Cardiac septum (tissue), 1 donor: ENCODE results near the gene CCT4. TPM values are rescaled to one million over a fixed set of nuclear protein-coding genes. Genes with fewer than 3 reads are reported as not detected.
"Not testable (repeated sequence)": the region's sequence is repeated elsewhere in the genome, so short reads cannot be mapped to it uniquely, and the experiment has no call there.

Source experiments
- DNase-seq: peaks from one replicate; pipeline ENCODE4 v3.0.0-alpha.2; 2020; ENCODE audit warnings: low spot score
- intact Hi-C: fragments of 100-400 bp; cut with DNase I; formaldehyde crosslinking; loops from one replicate; pipeline ENCODE4 v1.14.0; 2022
- long read RNA-seq: library from polyadenylated mRNA; unstranded; transcript quantifications from one replicate; pipeline ENCODE4 v2.0.0, GENCODE V29; 2021
- total RNA-seq: library from RNA; stranded (reverse); fragmentation: NEBNext Ultra II Directional; extraction: Animal tissue kit (Norgen Biotek cat#: 25700); gene quantifications from one replicate; pipeline ENCODE4 v1.2.1, GENCODE V29; 2021
- donor health status: DM: no; HTN: no; CAD: no.

The CCT4 gene, protein sequence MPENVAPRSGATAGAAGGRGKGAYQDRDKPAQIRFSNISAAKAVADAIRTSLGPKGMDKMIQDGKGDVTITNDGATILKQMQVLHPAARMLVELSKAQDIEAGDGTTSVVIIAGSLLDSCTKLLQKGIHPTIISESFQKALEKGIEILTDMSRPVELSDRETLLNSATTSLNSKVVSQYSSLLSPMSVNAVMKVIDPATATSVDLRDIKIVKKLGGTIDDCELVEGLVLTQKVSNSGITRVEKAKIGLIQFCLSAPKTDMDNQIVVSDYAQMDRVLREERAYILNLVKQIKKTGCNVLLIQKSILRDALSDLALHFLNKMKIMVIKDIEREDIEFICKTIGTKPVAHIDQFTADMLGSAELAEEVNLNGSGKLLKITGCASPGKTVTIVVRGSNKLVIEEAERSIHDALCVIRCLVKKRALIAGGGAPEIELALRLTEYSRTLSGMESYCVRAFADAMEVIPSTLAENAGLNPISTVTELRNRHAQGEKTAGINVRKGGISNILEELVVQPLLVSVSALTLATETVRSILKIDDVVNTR
- 91.8 TPM for total RNA-seq
- long read RNA-seq, transcript CCT4-201 (14 exons, 2,520 nt): major isoform, 153 of 164 reads
- long read RNA-seq, partial matches to known transcripts: 1 of 164 reads
- long read RNA-seq, other reads (novel, unspliced or antisense): 7 of 164 reads

GRCh38 chr2:61888267-61889055 is at the start of gene CCT4:
TSS of gene CCT4 (minus strand) at chr2:61888656. CDS start at chr2:61888507, 149 bp downstream.
- intact Hi-C loops: loop anchor here (5.0 kb wide), 1 partner anchor 351 kb away; the partner anchor contains the start of gene XPO1
- peak; percentile 95 for DNase-seq

DNA sequence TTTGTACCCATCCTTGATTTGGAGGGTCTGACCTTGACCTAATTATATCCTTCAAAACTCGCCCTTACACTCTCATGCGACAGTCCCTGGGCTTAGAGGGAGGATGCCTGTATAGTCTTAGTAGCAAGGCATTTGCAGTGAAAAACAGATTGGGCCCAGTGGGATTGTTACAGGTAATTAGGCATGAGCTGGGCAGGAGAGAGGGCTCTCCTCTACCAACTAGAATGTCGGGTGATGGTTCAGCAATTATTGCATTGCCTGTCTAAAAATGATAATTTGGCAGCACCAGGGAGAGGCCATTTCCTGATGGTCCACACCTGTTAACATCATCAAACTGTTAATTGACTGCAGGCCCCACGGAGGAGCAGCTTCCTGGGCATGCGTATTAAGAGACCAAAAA is 49.4 kb upstream of the CCT4 start:
- no peak for DNase-seq
- intact Hi-C loops: no loop called here

- intact Hi-C loops: no loop called here
- no peak for DNase-seq
Measured at GRCh38 chr2:61937098-61937497, 48.6 kb upstream of the CCT4 start.

DNA sequence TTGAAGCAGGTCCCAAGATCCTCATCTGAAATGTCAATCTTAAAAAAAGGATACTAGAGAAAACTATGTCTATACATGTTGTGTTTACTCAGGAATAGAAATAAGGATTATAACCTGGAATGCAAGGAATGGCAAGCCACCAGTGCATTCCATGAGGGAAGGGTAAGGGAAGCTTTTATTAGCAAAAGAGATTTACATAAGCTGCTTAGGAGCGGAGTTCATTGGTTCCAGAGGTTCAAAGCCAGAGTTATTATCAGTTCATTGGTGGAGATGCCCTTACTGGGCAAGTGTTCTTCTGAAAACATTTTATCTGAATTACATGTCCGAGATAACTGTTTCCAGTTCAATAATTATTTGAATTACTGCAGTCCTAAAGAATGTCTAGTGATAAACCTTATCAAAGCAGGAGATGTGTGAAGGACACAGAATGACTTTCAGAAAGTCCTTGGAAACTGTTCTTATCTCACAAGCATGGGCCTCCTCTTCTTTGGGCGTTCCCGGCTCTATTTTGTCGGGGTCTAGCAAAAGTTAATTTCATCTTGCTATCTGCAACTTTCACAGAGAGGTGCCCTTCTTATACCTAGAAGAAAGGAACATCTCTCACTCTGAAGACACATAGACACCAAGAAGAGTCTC is 40.5 kb upstream of the CCT4 start:
- intact Hi-C loops: no loop called here
- DNase-seq: no peak

- intact Hi-C loops: no loop called here
- DNase-seq: no peak
Measured at GRCh38 chr2:61926531-61927477, 38.3 kb upstream of the CCT4 start.

- no peak for DNase-seq
- intact Hi-C loops: loop anchor here (5.0 kb wide), 1 partner anchor 272 kb away; the partner anchor contains the start of gene B3GNT2
Measured at GRCh38 chr2:61924895-61925663, 36.6 kb upstream of the CCT4 start.

- intact Hi-C loops: loop anchor here (5.0 kb wide), 1 partner anchor 275 kb away; the partner anchor contains the start of gene B3GNT2
- DNase-seq: no peak
Measured at GRCh38 chr2:61922714-61923113, 34.3 kb upstream of the CCT4 start.

GRCh38 chr2:61920548-61920947 is 32.1 kb upstream of the CCT4 start:
- no peak for DNase-seq
- intact Hi-C loops: loop anchor here (5.0 kb wide), 1 partner anchor 277 kb away; the partner anchor contains the start of gene B3GNT2

DNA sequence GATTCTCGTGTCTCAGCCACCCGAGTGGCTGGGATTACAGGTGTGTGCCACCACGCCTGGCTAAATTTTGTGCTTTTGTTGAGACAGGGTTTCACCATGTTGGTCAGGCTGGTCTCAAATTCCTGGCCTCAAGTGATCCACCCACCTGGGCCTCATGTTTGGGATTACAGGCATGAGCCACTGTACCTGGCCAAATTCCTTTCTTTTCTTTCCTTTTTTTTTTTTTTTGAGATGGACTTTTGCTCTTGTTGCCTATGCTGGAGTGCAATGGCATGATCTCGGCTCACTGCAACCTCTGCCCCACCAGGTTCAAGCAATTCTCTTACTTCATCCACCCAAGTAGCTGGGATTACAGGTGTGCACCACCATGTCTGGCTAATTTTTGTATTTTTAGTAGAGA is 26.3 kb upstream of the CCT4 start:
- intact Hi-C loops: loop anchor here (5.0 to 10.0 kb wide), 3 partner anchors 78 to 860 kb away; no protein-coding TSS in a partner anchor
- DNase-seq: not testable (repeated sequence)

DNA sequence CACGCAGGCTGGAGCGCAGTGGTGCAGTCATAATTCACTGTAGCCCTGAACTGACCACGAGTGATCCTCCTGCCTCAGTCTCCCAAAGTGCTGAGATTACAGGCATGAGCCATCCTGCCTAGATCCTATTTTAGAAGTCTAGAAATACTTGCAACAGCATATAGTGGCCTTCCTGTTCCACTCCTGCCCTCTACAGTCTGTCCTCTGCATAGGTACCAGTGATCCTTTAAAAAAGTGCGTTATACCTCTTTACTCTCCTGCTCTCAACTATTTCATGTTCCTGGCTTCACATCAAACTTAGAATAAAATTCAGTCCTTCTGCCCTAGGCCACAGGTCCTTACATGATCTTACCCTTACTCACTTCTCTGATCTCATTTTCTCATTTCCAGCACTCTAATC is 23.1 kb upstream of the CCT4 start:
- intact Hi-C loops: loop anchor here (10.0 kb wide), 2 partner anchors 383 to 863 kb away; no protein-coding TSS in a partner anchor
- no peak for DNase-seq

DNA sequence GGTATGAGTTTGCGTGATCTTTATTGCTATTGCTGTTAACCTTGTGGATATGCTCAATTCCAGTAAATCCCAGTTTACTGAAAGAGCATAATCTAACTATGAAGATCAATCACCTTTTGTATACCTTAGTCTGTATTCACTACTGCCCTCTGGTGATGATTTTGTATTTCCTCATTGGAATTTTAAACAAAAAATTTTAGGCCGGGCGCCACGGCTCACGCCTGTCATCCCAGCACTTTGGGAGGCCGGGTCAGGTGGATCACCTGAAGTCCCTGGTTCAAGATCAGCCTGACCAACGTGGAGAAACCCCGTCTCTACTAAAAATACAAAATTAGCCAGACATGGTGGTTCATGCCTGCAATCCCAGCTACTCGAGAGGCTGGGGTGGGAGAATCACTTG is 22.1 kb upstream of the CCT4 start:
- no peak for DNase-seq
- intact Hi-C loops: loop anchor here (10.0 kb wide), 2 partner anchors 384 to 864 kb away; no protein-coding TSS in a partner anchor

DNA sequence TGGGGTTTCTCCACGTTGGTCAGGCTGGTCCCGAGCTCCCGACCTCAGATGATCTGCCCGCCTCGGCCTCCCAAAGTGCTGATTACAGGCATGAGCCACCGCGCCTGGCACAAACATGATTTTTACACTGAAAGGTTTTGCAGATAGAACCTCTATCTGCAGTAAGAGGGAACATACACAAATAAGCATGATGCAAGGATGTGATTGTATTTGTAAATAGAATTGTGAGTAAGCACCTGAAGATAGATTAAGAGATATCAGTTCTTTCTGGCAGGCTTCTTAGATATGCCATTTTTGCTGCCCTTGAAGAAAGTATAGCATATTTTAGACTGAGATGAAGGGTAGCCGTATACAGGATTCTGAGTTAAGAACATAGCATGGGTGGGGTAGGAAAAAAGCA is 20.7 kb upstream of the CCT4 start:
- no peak for DNase-seq
- intact Hi-C loops: no loop called here

- DNase-seq: no peak
- intact Hi-C loops: no loop called here
Measured at GRCh38 chr2:61906186-61906470, 17.7 kb upstream of the CCT4 start.

DNA sequence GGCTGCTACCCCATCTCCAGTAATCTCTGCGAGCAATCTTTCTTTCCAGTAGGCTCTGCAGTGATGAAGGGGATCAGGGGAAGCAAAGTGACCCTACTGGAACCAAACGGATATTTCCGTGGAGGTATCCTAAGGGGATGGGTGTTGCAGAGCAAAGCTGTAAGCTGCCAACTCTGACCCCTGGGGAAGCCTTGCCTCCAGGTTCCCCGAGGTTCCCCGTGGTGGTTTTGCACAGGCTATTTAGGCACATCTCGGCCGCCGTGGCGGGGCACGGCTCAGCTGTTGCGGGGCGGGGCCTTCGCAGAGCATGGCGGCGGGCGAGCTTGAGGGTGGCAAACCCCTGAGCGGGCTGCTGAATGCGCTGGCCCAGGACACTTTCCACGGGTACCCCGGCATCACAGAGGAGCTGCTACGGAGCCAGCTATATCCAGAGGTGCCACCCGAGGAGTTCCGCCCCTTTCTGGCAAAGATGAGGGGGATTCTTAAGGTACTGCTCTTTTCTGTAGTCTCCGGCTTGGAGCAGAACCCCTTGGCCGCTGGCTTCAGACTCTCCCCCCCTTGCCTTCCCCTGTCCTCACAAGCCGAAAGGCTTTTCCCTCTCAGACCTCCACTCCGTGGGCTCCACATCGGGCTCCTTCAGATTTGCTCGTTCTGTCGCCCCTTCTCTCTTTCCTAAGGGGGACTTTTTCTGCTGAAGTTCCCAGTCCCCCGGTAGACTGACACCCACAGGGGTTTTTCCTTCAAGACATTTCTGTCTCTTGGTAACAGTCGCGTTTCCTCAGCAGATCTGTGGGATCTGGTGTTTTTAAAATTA is 17.1 kb upstream of the CCT4 start, which contains the start of gene COMMD1:
Gene COMMD1 (plus strand): TSS at position 303 of the 814 bp plus-strand sequence. CDS start 5 bp downstream, at position 308.
- peak; percentile 94 for DNase-seq
- intact Hi-C loops: loop anchor here (2.0 kb wide), 1 partner anchor 51 kb away; the partner anchor contains the start of gene FAM161A

GRCh38 chr2:61900281-61900680 is 11.8 kb upstream of the CCT4 start:
- DNase-seq: no peak
- intact Hi-C loops: no loop called here

GRCh38 chr2:61898810-61899209 is 10.4 kb upstream of the CCT4 start:
- intact Hi-C loops: no loop called here

More at GRCh38 chr2:61898810-61899209, 10.4 kb upstream of the CCT4 start:
- DNase-seq: no peak
